GM12874 (cell line): Measurements from ENCODE around the gene GSAP.

Experiments used
- CTCF ChIP-seq: IDR thresholded peaks from 2 replicates; pipeline ENCODE4 v1.5.1; 2011; ENCODE audit warnings: low read depth, mild to moderate bottlenecking, control low read depth, low read length, moderate library complexity; ENCODE audit not compliant: insufficient read depth

Gene GSAP

GRCh38 chr7:77262316-77262715 lies 153.8 kb downstream of the GSAP start:
- TF ChIP-seq CTCF = no peak
